ENCODE data around the gene SDK2. TPM values are rescaled to one million over a fixed set of nuclear protein-coding genes. Genes with fewer than 3 reads are reported as not detected.

The SDK2 gene
- total and polyA plus RNA-seq, 2 experiments from 2014 or later: 0.59 to 1.2 TPM

DNA sequence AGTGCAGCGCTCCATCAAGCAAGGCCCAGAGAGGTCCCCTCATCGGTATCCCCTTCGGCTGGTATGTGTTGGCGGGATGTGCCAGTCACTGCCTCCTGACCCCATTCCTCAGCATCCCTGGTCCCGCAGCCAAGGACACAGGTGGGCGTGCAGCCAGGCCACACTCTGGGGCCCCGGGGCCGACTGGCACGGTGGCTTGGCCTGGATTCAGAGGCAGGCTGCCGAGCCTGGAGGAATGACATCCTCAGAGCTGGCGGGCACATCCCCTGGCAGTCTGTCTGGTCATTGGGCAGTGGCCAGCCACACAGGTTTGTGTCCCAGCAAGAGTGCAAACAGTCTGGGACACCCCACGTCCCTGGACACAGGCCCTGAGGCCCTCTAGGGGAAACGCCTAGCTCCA, 111.1 kb downstream of the SDK2 start:
- no peak for TF ChIP-seq EZH2 (IDR thresholded peaks at IDR 0.05; ENCODE audit: borderline replicate concordance)
- no peak for TF ChIP-seq EZH2phosphoT487 (IDR thresholded peaks at IDR 0.05; ENCODE audit: low read depth, severe bottlenecking, unreplicated experiment)
- no peak for TF ChIP-seq CTCF (IDR thresholded peaks at IDR 0.05; ENCODE audit: poor library complexity)
- no peak for DNase-seq (ENCODE audit: low spot score)
- H3K36me3 ChIP-seq (replicated peaks; ENCODE audit: insufficient read depth, low read depth): no peaks in the 10 kb centered on the region

DNA sequence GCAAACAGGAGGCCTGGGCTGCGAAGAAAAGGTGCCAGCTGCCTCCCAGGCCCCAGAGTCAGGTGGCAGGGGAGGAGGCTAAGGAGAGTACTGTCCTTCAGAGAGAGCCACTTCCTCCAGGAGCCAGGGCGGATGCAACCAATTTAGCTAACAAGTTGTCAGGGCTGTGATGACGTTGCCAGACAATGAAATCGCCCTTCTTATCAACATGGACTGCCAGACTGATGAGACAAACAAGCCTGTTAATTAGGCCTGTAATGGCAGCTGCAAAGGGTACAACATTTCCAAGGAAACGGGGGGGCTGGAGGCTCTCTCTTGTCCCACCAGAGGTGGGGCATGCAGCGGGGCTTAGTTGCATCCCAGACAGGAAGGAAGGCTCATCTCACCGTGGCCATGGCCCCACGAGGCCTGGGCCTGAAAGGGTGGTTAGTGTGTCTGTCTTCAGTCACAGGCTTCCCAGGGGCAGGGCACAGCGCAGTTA, 111.8 kb downstream of the SDK2 start:
- H3K9me2 ChIP-seq (replicated peaks; ENCODE audit: insufficient read depth): no peaks in the 10 kb centered on the region
- no peak overlapping the region for H3K4me3 ChIP-seq
- DNase-seq (ENCODE audit: low spot score): no peak
- 47% methylated on average over 9 of the region's 9 CpGs for WGBS (ENCODE audit: low lambda C conversion rate, missing lambda C conversion rate)
- H2AFZ ChIP-seq: no peak overlapping the region
- H3K27ac ChIP-seq: no peak overlapping the region
- no peak overlapping the region for H3K4me2 ChIP-seq
- peaks cover 8% of the 10 kb centered on the region for H3K27me3 ChIP-seq
- no peaks in the 10 kb centered on the region for H3K9me3 ChIP-seq (ENCODE audit: low read depth)
- TF ChIP-seq CTCF (IDR thresholded peaks at IDR 0.05; ENCODE audit: poor library complexity) (no peak), EZH2 (IDR thresholded peaks at IDR 0.05; ENCODE audit: borderline replicate concordance) (no peak), EZH2phosphoT487 (IDR thresholded peaks at IDR 0.05; ENCODE audit: low read depth, severe bottlenecking, unreplicated experiment) (no peak)
- no peaks in the 10 kb centered on the region for H3K4me1 ChIP-seq (ENCODE audit: insufficient read depth)
- H3K79me2 ChIP-seq: no peaks in the 10 kb centered on the region
- no peaks in the 10 kb centered on the region for H3K36me3 ChIP-seq (replicated peaks; ENCODE audit: insufficient read depth, low read depth)
- H4K20me1 ChIP-seq (ENCODE audit: insufficient read depth, poor library complexity, severe bottlenecking): no peaks in the 10 kb centered on the region

More for the DNA sequence above, 111.1 kb downstream of the SDK2 start:
- Histone ChIP-seq H2AFZ (no peak overlapping the region), H3K27ac (no peak overlapping the region), H3K4me1 (ENCODE audit: insufficient read depth) (no peaks in the 10 kb centered on the region), H4K20me1 (ENCODE audit: insufficient read depth, poor library complexity, severe bottlenecking) (no peaks in the 10 kb centered on the region), H3K27me3 (peaks cover 8% of the 10 kb centered on the region), H3K9me2 (replicated peaks; ENCODE audit: insufficient read depth) (no peaks in the 10 kb centered on the region), H3K79me2 (no peaks in the 10 kb centered on the region), H3K4me3 (no peak overlapping the region), H3K4me2 (no peak overlapping the region), H3K9me3 (ENCODE audit: low read depth) (no peaks in the 10 kb centered on the region)
- 90% methylated on average over 13 of the region's 13 CpGs for WGBS (ENCODE audit: low lambda C conversion rate, missing lambda C conversion rate)

- TF ChIP-seq EZH2phosphoT487 (IDR thresholded peaks at IDR 0.05; ENCODE audit: low read depth, severe bottlenecking, unreplicated experiment) (no peak), EZH2 (IDR thresholded peaks at IDR 0.05; ENCODE audit: borderline replicate concordance) (no peak), CTCF (IDR thresholded peaks at IDR 0.05; ENCODE audit: poor library complexity) (no peak)
- Histone ChIP-seq H4K20me1 (ENCODE audit: insufficient read depth, poor library complexity, severe bottlenecking) (no peaks in the 10 kb centered on the region), H3K36me3 (replicated peaks; ENCODE audit: insufficient read depth, low read depth) (no peaks in the 10 kb centered on the region), H3K4me1 (ENCODE audit: insufficient read depth) (no peaks in the 10 kb centered on the region), H2AFZ (no peak overlapping the region), H3K9me2 (replicated peaks; ENCODE audit: insufficient read depth) (no peaks in the 10 kb centered on the region), H3K4me2 (no peak overlapping the region), H3K4me3 (no peak overlapping the region), H3K27me3 (no peaks in the 10 kb centered on the region), H3K27ac (no peak overlapping the region), H3K9me3 (ENCODE audit: low read depth) (no peaks in the 10 kb centered on the region), H3K79me2 (no peaks in the 10 kb centered on the region)
- WGBS (ENCODE audit: low lambda C conversion rate, missing lambda C conversion rate): 85% methylated on average over 5 of the region's 5 CpGs
- DNase-seq (ENCODE audit: low spot score): no peak
Observed at GRCh38 chr17:73531158-73531557, 113.1 kb downstream of the SDK2 start.

- no peaks in the 10 kb centered on the region for H4K20me1 ChIP-seq (ENCODE audit: insufficient read depth, poor library complexity, severe bottlenecking)
- TF ChIP-seq CTCF (IDR thresholded peaks at IDR 0.05; ENCODE audit: poor library complexity) (no peak), EZH2 (IDR thresholded peaks at IDR 0.05; ENCODE audit: borderline replicate concordance) (no peak), EZH2phosphoT487 (IDR thresholded peaks at IDR 0.05; ENCODE audit: low read depth, severe bottlenecking, unreplicated experiment) (no peak)
- H3K4me1 ChIP-seq (ENCODE audit: insufficient read depth): no peaks in the 10 kb centered on the region
- 82% methylated on average over 7 of the region's 7 CpGs for WGBS (ENCODE audit: low lambda C conversion rate, missing lambda C conversion rate)
- H3K9me2 ChIP-seq (replicated peaks; ENCODE audit: insufficient read depth): no peaks in the 10 kb centered on the region
- no peak for DNase-seq (ENCODE audit: low spot score)
- no peaks in the 10 kb centered on the region for H3K27me3 ChIP-seq
- H3K9me3 ChIP-seq (ENCODE audit: low read depth): no peaks in the 10 kb centered on the region
- no peak overlapping the region for H2AFZ ChIP-seq
- no peak overlapping the region for H3K4me3 ChIP-seq
- no peaks in the 10 kb centered on the region for H3K79me2 ChIP-seq
- H3K4me2 ChIP-seq: no peak overlapping the region
- no peak overlapping the region for H3K27ac ChIP-seq
- no peaks in the 10 kb centered on the region for H3K36me3 ChIP-seq (replicated peaks; ENCODE audit: insufficient read depth, low read depth)
Observed at GRCh38 chr17:73528679-73529078, 115.6 kb downstream of the SDK2 start.

Measured in hepatocyte (in vitro differentiated cells).